Measurements from ENCODE around the gene CHRNA4. TPM values are rescaled to one million over a fixed set of nuclear protein-coding genes. Genes with fewer than 3 reads are reported as not detected.
"Not testable (repeated sequence)": the region's sequence is repeated elsewhere in the genome, so short reads cannot be mapped to it uniquely, and the experiment has no call there.

The CHRNA4 gene
- total RNA-seq, 2 experiments from 2014 or later: not detected

GRCh38 chr20:63393566-63393965 lies 32.4 kb upstream of the CHRNA4 start:
- DNase-seq (no peak), ATAC-seq (ENCODE audit: low read depth) (no peak)
- Mint-ChIP-seq H3K27me3 (peaks cover 2% of the 10 kb centered on the region), H3K9me3 (no peaks in the 10 kb centered on the region), H3K36me3 (no peaks in the 10 kb centered on the region), H3K4me1 (no peaks in the 10 kb centered on the region), H3K27ac (no peak overlapping the region), H3K4me3 (no peak overlapping the region)
- POLR2A ChIA-PET: no interaction called here

GRCh38 chr20:63392465-63393365 lies 31.6 kb upstream of the CHRNA4 start:
- no peak overlapping the region for H3K4me3 Mint-ChIP-seq
- peaks cover 2% of the 10 kb centered on the region for H3K27me3 Mint-ChIP-seq
- peaks cover 4% of the 10 kb centered on the region for H3K9me3 Mint-ChIP-seq
- no peak overlapping the region for H3K27ac Mint-ChIP-seq
- DNase-seq (no peak), ATAC-seq (ENCODE audit: low read depth) (no peak)
- POLR2A ChIA-PET: no interaction called here
- H3K36me3 Mint-ChIP-seq: no peaks in the 10 kb centered on the region
- H3K4me1 Mint-ChIP-seq: no peaks in the 10 kb centered on the region

- Mint-ChIP-seq H3K27me3 (no peaks in the 10 kb centered on the region), H3K36me3 (peaks cover 2% of the 10 kb centered on the region), H3K4me1 (no peaks in the 10 kb centered on the region), H3K4me3 (no peak overlapping the region), H3K27ac (no peak overlapping the region), H3K9me3 (peaks cover 23% of the 10 kb centered on the region)
- DNase-seq: no peak
- ATAC-seq (ENCODE audit: low read depth): no peak
- POLR2A ChIA-PET: no interaction called here
These were observed 26.8 kb upstream of the CHRNA4 start for GRCh38 chr20:63387917-63388316.

- no peaks in the 10 kb centered on the region for H3K4me1 Mint-ChIP-seq
- H3K27me3 Mint-ChIP-seq: no peaks in the 10 kb centered on the region
- ATAC-seq (ENCODE audit: low read depth) (no peak), DNase-seq (no peak)
- H3K9me3 Mint-ChIP-seq: peaks cover 23% of the 10 kb centered on the region
- POLR2A ChIA-PET: no interaction called here
- H3K4me3 Mint-ChIP-seq: no peak overlapping the region
- peaks cover 2% of the 10 kb centered on the region for H3K36me3 Mint-ChIP-seq
- no peak overlapping the region for H3K27ac Mint-ChIP-seq
These were observed 26.2 kb upstream of the CHRNA4 start for GRCh38 chr20:63387393-63387792.

GRCh38 chr20:63386491-63386890 lies 25.3 kb upstream of the CHRNA4 start:
- Mint-ChIP-seq H3K9me3 (peaks cover 23% of the 10 kb centered on the region), H3K36me3 (peaks cover 2% of the 10 kb centered on the region), H3K27me3 (no peaks in the 10 kb centered on the region), H3K4me1 (no peaks in the 10 kb centered on the region), H3K27ac (no peak overlapping the region), H3K4me3 (no peak overlapping the region)
- POLR2A ChIA-PET: no interaction called here
- DNase-seq: no peak
- ATAC-seq (ENCODE audit: low read depth): no peak

- H3K4me3 Mint-ChIP-seq: no peak overlapping the region
- H3K27ac Mint-ChIP-seq: no peak overlapping the region
- no peak for ATAC-seq (ENCODE audit: low read depth)
- H3K36me3 Mint-ChIP-seq: peaks cover 2% of the 10 kb centered on the region
- POLR2A ChIA-PET: no interaction called here
- H3K9me3 Mint-ChIP-seq: peaks cover 23% of the 10 kb centered on the region
- H3K27me3 Mint-ChIP-seq: no peaks in the 10 kb centered on the region
- no peak for DNase-seq
- no peaks in the 10 kb centered on the region for H3K4me1 Mint-ChIP-seq
These were observed 24.7 kb upstream of the CHRNA4 start for GRCh38 chr20:63385819-63386218.

- Mint-ChIP-seq H3K4me3 (no peak overlapping the region), H3K27ac (no peak overlapping the region), H3K27me3 (no peaks in the 10 kb centered on the region), H3K36me3 (peaks cover 2% of the 10 kb centered on the region), H3K4me1 (no peaks in the 10 kb centered on the region), H3K9me3 (peaks cover 23% of the 10 kb centered on the region)
- POLR2A ChIA-PET: no interaction called here
- no peak for ATAC-seq (ENCODE audit: low read depth)
- no peak for DNase-seq
These were observed 23.2 kb upstream of the CHRNA4 start for GRCh38 chr20:63384336-63384735.

GRCh38 chr20:63383556-63383955 lies 22.4 kb upstream of the CHRNA4 start:
- H3K9me3 Mint-ChIP-seq: peaks cover 23% of the 10 kb centered on the region
- no peak overlapping the region for H3K4me3 Mint-ChIP-seq
- POLR2A ChIA-PET: no interaction called here
- H3K27me3 Mint-ChIP-seq: peaks cover under 1% of the 10 kb centered on the region
- ATAC-seq (ENCODE audit: low read depth): no peak
- DNase-seq: no peak
- H3K4me1 Mint-ChIP-seq: no peaks in the 10 kb centered on the region
- peaks cover 2% of the 10 kb centered on the region for H3K36me3 Mint-ChIP-seq
- no peak overlapping the region for H3K27ac Mint-ChIP-seq

- peaks cover 3% of the 10 kb centered on the region for H3K27me3 Mint-ChIP-seq
These were observed 21.6 kb upstream of the CHRNA4 start for GRCh38 chr20:63382551-63383300.

GRCh38 chr20:63381781-63382431 lies 20.8 kb upstream of the CHRNA4 start:
- no peaks in the 10 kb centered on the region for H3K4me1 Mint-ChIP-seq
- peaks cover 2% of the 10 kb centered on the region for H3K36me3 Mint-ChIP-seq

More at GRCh38 chr20:63382551-63383300, 21.6 kb upstream of the CHRNA4 start:
- Mint-ChIP-seq H3K4me3 (no peak overlapping the region), H3K36me3 (peaks cover 2% of the 10 kb centered on the region), H3K9me3 (peaks cover 19% of the 10 kb centered on the region), H3K27ac (no peak overlapping the region), H3K4me1 (no peaks in the 10 kb centered on the region)
- POLR2A ChIA-PET: no interaction called here
- ATAC-seq (ENCODE audit: low read depth) (no peak), DNase-seq (no peak)

GRCh38 chr20:63380346-63380870 lies 19.3 kb upstream of the CHRNA4 start:
- ATAC-seq (ENCODE audit: low read depth) (no peak), DNase-seq (no peak)
- Mint-ChIP-seq H3K9me3 (peaks cover 1% of the 10 kb centered on the region), H3K36me3 (no peaks in the 10 kb centered on the region), H3K27ac (no peak overlapping the region), H3K27me3 (peaks cover 6% of the 10 kb centered on the region), H3K4me3 (no peak overlapping the region), H3K4me1 (no peaks in the 10 kb centered on the region)
- POLR2A ChIA-PET: no interaction called here

More at GRCh38 chr20:63381781-63382431, 20.8 kb upstream of the CHRNA4 start:
- ATAC-seq (ENCODE audit: low read depth) (peak; percentile 36), DNase-seq (peak; percentile 65)
- Mint-ChIP-seq H3K27ac (no peak overlapping the region), H3K4me3 (no peak overlapping the region), H3K9me3 (peaks cover 13% of the 10 kb centered on the region), H3K27me3 (peaks cover 6% of the 10 kb centered on the region)
- POLR2A ChIA-PET: no interaction called here

GRCh38 chr20:63379872-63380271 lies 18.7 kb upstream of the CHRNA4 start:
- H3K9me3 Mint-ChIP-seq; H3K4me1 Mint-ChIP-seq; ATAC-seq (ENCODE audit: low read depth); H3K27ac Mint-ChIP-seq; H3K36me3 Mint-ChIP-seq; H3K4me3 Mint-ChIP-seq; POLR2A ChIA-PET; H3K27me3 Mint-ChIP-seq; DNase-seq: not testable (repeated sequence)

- H3K27me3 Mint-ChIP-seq: peaks cover 6% of the 10 kb centered on the region
- H3K36me3 Mint-ChIP-seq: no peaks in the 10 kb centered on the region
- no peaks in the 10 kb centered on the region for H3K4me1 Mint-ChIP-seq
- no peak overlapping the region for H3K27ac Mint-ChIP-seq
- ATAC-seq (ENCODE audit: low read depth): no peak
- DNase-seq: no peak
- no peak overlapping the region for H3K4me3 Mint-ChIP-seq
- POLR2A ChIA-PET: no interaction called here
- H3K9me3 Mint-ChIP-seq: no peaks in the 10 kb centered on the region
These were observed 18.1 kb upstream of the CHRNA4 start for GRCh38 chr20:63379296-63379695.
